WERI-Rb-1 (cell line): ENCODE data around the gene RPL31.

Source experiments
- DNase-seq: peaks from one replicate; pipeline ENCODE4 v3.0.0-alpha.2; 2020
- H3K27ac ChIP-seq: fragments of 250-450 bp; sonication (Bioruptor Pico); 2 replicates; pipeline ENCODE4 v1.5.1; 2020; ENCODE audit warnings: mild to moderate bottlenecking, moderate library complexity
- H3K27me3 ChIP-seq: fragments of 250-450 bp; sonication (Bioruptor Pico); 2 replicates; pipeline ENCODE4 v1.5.1; 2021; ENCODE audit warnings: mild to moderate bottlenecking, low read depth, moderate library complexity; ENCODE audit not compliant: insufficient read depth, severe bottlenecking
- H3K36me3 ChIP-seq: fragments of 250-450 bp; sonication (Bioruptor Pico); 2 replicates; pipeline ENCODE4 v1.5.1; 2020; ENCODE audit warnings: mild to moderate bottlenecking, moderate library complexity
- H3K4me3 ChIP-seq: 2 replicates; pipeline ENCODE4 v1.5.1; 2011; ENCODE audit warnings: low read depth, mild to moderate bottlenecking, control low read depth, low read length
- H3K9me3 ChIP-seq: fragments of 250-450 bp; sonication (Bioruptor Pico); 2 replicates; pipeline ENCODE4 v1.5.1; 2021; ENCODE audit warnings: mild to moderate bottlenecking, moderate library complexity; ENCODE audit not compliant: severe bottlenecking
- CTCF ChIP-seq: IDR thresholded peaks from 2 replicates; pipeline ENCODE4 v1.5.1; 2011; ENCODE audit warnings: low read depth, mild to moderate bottlenecking, control low read depth, inconsistent platforms, low read length

Gene RPL31

GRCh38 chr2:100968146-100969145 is 33.6 kb upstream of the RPL31 start:
- no peak overlapping the region for H3K4me3 ChIP-seq
- no peaks in the 10 kb centered on the region for H3K9me3 ChIP-seq
- no peak for DNase-seq
- no peak for TF ChIP-seq CTCF
- H3K27ac ChIP-seq = no peak overlapping the region
- H3K36me3 ChIP-seq = no peaks in the 10 kb centered on the region
- H3K27me3 ChIP-seq = peaks cover 3% of the 10 kb centered on the region

- no peak for TF ChIP-seq CTCF
- Histone ChIP-seq H3K36me3 (no peaks in the 10 kb centered on the region), H3K27ac (no peak overlapping the region), H3K27me3 (peaks cover 3% of the 10 kb centered on the region), H3K4me3 (no peak overlapping the region), H3K9me3 (no peaks in the 10 kb centered on the region)
- DNase-seq = no peak
Observed at GRCh38 chr2:100969998-100970397, 32.1 kb upstream of the RPL31 start.

- no peak for TF ChIP-seq CTCF
- Histone ChIP-seq H3K4me3 (no peak overlapping the region), H3K27ac (no peak overlapping the region), H3K9me3 (no peaks in the 10 kb centered on the region), H3K27me3 (peaks cover 3% of the 10 kb centered on the region), H3K36me3 (no peaks in the 10 kb centered on the region)
- no peak for DNase-seq
Observed at GRCh38 chr2:100971221-100971620, 30.9 kb upstream of the RPL31 start.

- no peak for DNase-seq
Observed at GRCh38 chr2:100972452-100972851, 29.6 kb upstream of the RPL31 start.

GRCh38 chr2:100974712-100975520 is 27.2 kb upstream of the RPL31 start:
- Histone ChIP-seq H3K36me3 (no peaks in the 10 kb centered on the region), H3K27ac (no peak overlapping the region), H3K27me3 (no peaks in the 10 kb centered on the region), H3K4me3 (no peak overlapping the region), H3K9me3 (no peaks in the 10 kb centered on the region)
- TF ChIP-seq CTCF = no peak
- no peak for DNase-seq

More at GRCh38 chr2:100972452-100972851, 29.6 kb upstream of the RPL31 start:
- Histone ChIP-seq H3K4me3 (no peak overlapping the region), H3K9me3 (no peaks in the 10 kb centered on the region), H3K36me3 (no peaks in the 10 kb centered on the region), H3K27me3 (peaks cover 2% of the 10 kb centered on the region), H3K27ac (no peak overlapping the region)
- TF ChIP-seq CTCF = no peak
